Measurements from ENCODE around the gene MYO1G. TPM values are rescaled to one million over a fixed set of nuclear protein-coding genes. Genes with fewer than 3 reads are reported as not detected.

Gene MYO1G
- total and polyA plus RNA-seq, 2 donors, result 47.0 to 56.2 TPM

GRCh38 chr7:44965441-44965903 is 13.3 kb downstream of the MYO1G start:
- Histone ChIP-seq H3K27me3 (ENCODE audit: control insufficient read depth in 2 of 2, insufficient read depth in 1 of 2, low read length in 1 of 2) (peaks cover 0 to 3% of the 10 kb centered on the region in 2 donors), H3K27ac (ENCODE audit: low read depth in 1 of 2, low read length in 1 of 2) (no peak overlapping the region), H3K4me3 (ENCODE audit: low read length in 2 of 2) (no peak overlapping the region), H3K36me3 (ENCODE audit: control insufficient read depth in 2 of 2, insufficient read depth in 2 of 2, low read length in 1 of 2) (peaks cover 72 to 80% of the 10 kb centered on the region in 2 donors), H3K9me3 (ENCODE audit: control insufficient read depth in 2 of 2, insufficient read depth in 1 of 2, low read length in 1 of 2) (no peaks in the 10 kb centered on the region), H3K4me1 (ENCODE audit: control insufficient read depth in 2 of 2, insufficient read depth in 2 of 2, low read length in 2 of 2) (no peaks in the 10 kb centered on the region)
- DNase-seq (ENCODE audit: low read depth in 6 of 9, low spot score in 9 of 9), result no peak
- WGBS, result 98% methylated on average over 16 of the region's 16 CpGs

GRCh38 chr7:44964831-44965440 is 13.9 kb downstream of the MYO1G start:
- H3K27me3 ChIP-seq (ENCODE audit: control insufficient read depth in 2 of 2, insufficient read depth in 1 of 2, low read length in 1 of 2), result peaks cover 0 to 3% of the 10 kb centered on the region in 2 donors
- whole genome bisulfite sequencing, result 97% methylated on average over 13 of the region's 13 CpGs
- H3K9me3 ChIP-seq (ENCODE audit: control insufficient read depth in 2 of 2, insufficient read depth in 1 of 2, low read length in 1 of 2), result no peaks in the 10 kb centered on the region
- peaks cover 0 to under 1% of the 10 kb centered on the region in 2 donors for H3K4me1 ChIP-seq (ENCODE audit: control insufficient read depth in 2 of 2, insufficient read depth in 2 of 2, low read length in 2 of 2)
- peaks cover 67 to 75% of the 10 kb centered on the region in 2 donors for H3K36me3 ChIP-seq (ENCODE audit: control insufficient read depth in 2 of 2, insufficient read depth in 2 of 2, low read length in 1 of 2)
- H3K4me3 ChIP-seq (ENCODE audit: low read length in 2 of 2), result no peak overlapping the region
- H3K27ac ChIP-seq (ENCODE audit: low read depth in 1 of 2, low read length in 1 of 2), result no peak overlapping the region
- no peak for DNase-seq (ENCODE audit: low read depth in 6 of 9, low spot score in 9 of 9)

GRCh38 chr7:44964384-44964830 is 14.4 kb downstream of the MYO1G start:
- WGBS, result 95% methylated on average over 7 of the region's 7 CpGs
- H3K4me3 ChIP-seq (ENCODE audit: low read length in 2 of 2), result no peak overlapping the region
- H3K4me1 ChIP-seq (ENCODE audit: control insufficient read depth in 2 of 2, insufficient read depth in 2 of 2, low read length in 2 of 2), result peaks cover 0 to 4% of the 10 kb centered on the region in 2 donors
- no peak overlapping the region for H3K27ac ChIP-seq (ENCODE audit: low read depth in 1 of 2, low read length in 1 of 2)
- peaks cover 0 to 3% of the 10 kb centered on the region in 2 donors for H3K27me3 ChIP-seq (ENCODE audit: control insufficient read depth in 2 of 2, insufficient read depth in 1 of 2, low read length in 1 of 2)
- peaks cover 62 to 70% of the 10 kb centered on the region in 2 donors for H3K36me3 ChIP-seq (ENCODE audit: control insufficient read depth in 2 of 2, insufficient read depth in 2 of 2, low read length in 1 of 2)
- no peak for DNase-seq (ENCODE audit: low read depth in 6 of 9, low spot score in 9 of 9)
- H3K9me3 ChIP-seq (ENCODE audit: control insufficient read depth in 2 of 2, insufficient read depth in 1 of 2, low read length in 1 of 2), result no peaks in the 10 kb centered on the region

GRCh38 chr7:44963364-44964290 is 15.2 kb downstream of the MYO1G start:
- no peak for DNase-seq (ENCODE audit: low read depth in 6 of 9, low spot score in 9 of 9)
- H3K27ac ChIP-seq (ENCODE audit: low read depth in 1 of 2, low read length in 1 of 2), result no peak overlapping the region
- H3K9me3 ChIP-seq (ENCODE audit: control insufficient read depth in 2 of 2, insufficient read depth in 1 of 2, low read length in 1 of 2), result no peaks in the 10 kb centered on the region
- peaks cover 0 to 3% of the 10 kb centered on the region in 2 donors for H3K27me3 ChIP-seq (ENCODE audit: control insufficient read depth in 2 of 2, insufficient read depth in 1 of 2, low read length in 1 of 2)
- H3K36me3 ChIP-seq (ENCODE audit: control insufficient read depth in 2 of 2, insufficient read depth in 2 of 2, low read length in 1 of 2), result peaks cover 56 to 65% of the 10 kb centered on the region in 2 donors
- no peak overlapping the region for H3K4me3 ChIP-seq (ENCODE audit: low read length in 2 of 2)
- WGBS, result 98% methylated on average over 24 of the region's 24 CpGs
- H3K4me1 ChIP-seq (ENCODE audit: control insufficient read depth in 2 of 2, insufficient read depth in 2 of 2, low read length in 2 of 2), result peaks cover 0 to 4% of the 10 kb centered on the region in 2 donors

GRCh38 chr7:44962483-44963251 is 16.1 kb downstream of the MYO1G start:
- H3K4me1 ChIP-seq (ENCODE audit: control insufficient read depth in 2 of 2, insufficient read depth in 2 of 2, low read length in 2 of 2), result peaks cover 0 to 4% of the 10 kb centered on the region in 2 donors
- no peak for DNase-seq (ENCODE audit: low read depth in 6 of 9, low spot score in 9 of 9)
- no peak overlapping the region for H3K27ac ChIP-seq (ENCODE audit: low read depth in 1 of 2, low read length in 1 of 2)
- peaks cover 48 to 55% of the 10 kb centered on the region in 2 donors for H3K36me3 ChIP-seq (ENCODE audit: control insufficient read depth in 2 of 2, insufficient read depth in 2 of 2, low read length in 1 of 2)
- WGBS, result 91% methylated on average over 76 of the region's 76 CpGs
- H3K9me3 ChIP-seq (ENCODE audit: control insufficient read depth in 2 of 2, insufficient read depth in 1 of 2, low read length in 1 of 2), result no peaks in the 10 kb centered on the region
- H3K27me3 ChIP-seq (ENCODE audit: control insufficient read depth in 2 of 2, insufficient read depth in 1 of 2, low read length in 1 of 2), result peaks cover 0 to 3% of the 10 kb centered on the region in 2 donors
- H3K4me3 ChIP-seq (ENCODE audit: low read length in 2 of 2), result no peak overlapping the region

- H3K9me3 ChIP-seq (ENCODE audit: control insufficient read depth in 2 of 2, insufficient read depth in 1 of 2, low read length in 1 of 2), result no peaks in the 10 kb centered on the region
- DNase-seq (ENCODE audit: low read depth in 6 of 9, low spot score in 9 of 9), result no peak
Observed at GRCh38 chr7:44961844-44962482, 16.9 kb downstream of the MYO1G start.

GRCh38 chr7:44960011-44960580 is 18.7 kb downstream of the MYO1G start:
- no peak overlapping the region for H3K4me3 ChIP-seq (ENCODE audit: low read length in 2 of 2)
- 93% methylated on average over 4 of the region's 4 CpGs for WGBS
- H3K27ac ChIP-seq (ENCODE audit: low read depth in 1 of 2, low read length in 1 of 2), result no peak overlapping the region
- peaks cover 0 to 4% of the 10 kb centered on the region in 2 donors for H3K4me1 ChIP-seq (ENCODE audit: control insufficient read depth in 2 of 2, insufficient read depth in 2 of 2, low read length in 2 of 2)
- H3K27me3 ChIP-seq (ENCODE audit: control insufficient read depth in 2 of 2, insufficient read depth in 1 of 2, low read length in 1 of 2), result peaks cover 0 to 3% of the 10 kb centered on the region in 2 donors
- DNase-seq (ENCODE audit: low read depth in 6 of 9, low spot score in 9 of 9), result no peak
- peaks cover 23 to 33% of the 10 kb centered on the region in 2 donors for H3K36me3 ChIP-seq (ENCODE audit: control insufficient read depth in 2 of 2, insufficient read depth in 2 of 2, low read length in 1 of 2)
- no peaks in the 10 kb centered on the region for H3K9me3 ChIP-seq (ENCODE audit: control insufficient read depth in 2 of 2, insufficient read depth in 1 of 2, low read length in 1 of 2)

More at GRCh38 chr7:44961844-44962482, 16.9 kb downstream of the MYO1G start:
- peaks cover 0 to 4% of the 10 kb centered on the region in 2 donors for H3K4me1 ChIP-seq (ENCODE audit: control insufficient read depth in 2 of 2, insufficient read depth in 2 of 2, low read length in 2 of 2)
- peaks cover 42 to 51% of the 10 kb centered on the region in 2 donors for H3K36me3 ChIP-seq (ENCODE audit: control insufficient read depth in 2 of 2, insufficient read depth in 2 of 2, low read length in 1 of 2)
- no peak overlapping the region for H3K4me3 ChIP-seq (ENCODE audit: low read length in 2 of 2)
- H3K27ac ChIP-seq (ENCODE audit: low read depth in 1 of 2, low read length in 1 of 2), result no peak overlapping the region
- 97% methylated on average over 16 of the region's 16 CpGs for WGBS
- H3K27me3 ChIP-seq (ENCODE audit: control insufficient read depth in 2 of 2, insufficient read depth in 1 of 2, low read length in 1 of 2), result peaks cover 0 to 3% of the 10 kb centered on the region in 2 donors

- Histone ChIP-seq H3K27ac (ENCODE audit: low read depth in 1 of 2, low read length in 1 of 2) (no peak overlapping the region), H3K4me1 (ENCODE audit: control insufficient read depth in 2 of 2, insufficient read depth in 2 of 2, low read length in 2 of 2) (peaks cover 0 to 4% of the 10 kb centered on the region in 2 donors), H3K27me3 (ENCODE audit: control insufficient read depth in 2 of 2, insufficient read depth in 1 of 2, low read length in 1 of 2) (peaks cover 0 to 3% of the 10 kb centered on the region in 2 donors), H3K4me3 (ENCODE audit: low read length in 2 of 2) (no peak overlapping the region), H3K36me3 (ENCODE audit: control insufficient read depth in 2 of 2, insufficient read depth in 2 of 2, low read length in 1 of 2) (peaks cover 17 to 27% of the 10 kb centered on the region in 2 donors), H3K9me3 (ENCODE audit: control insufficient read depth in 2 of 2, insufficient read depth in 1 of 2, low read length in 1 of 2) (no peaks in the 10 kb centered on the region)
- no peak for DNase-seq (ENCODE audit: low read depth in 6 of 9, low spot score in 9 of 9)
- 80% methylated on average over 8 of the region's 8 CpGs for WGBS
Observed at GRCh38 chr7:44959433-44959951, 19.3 kb downstream of the MYO1G start.
